GM12875 (cell line): ENCODE data around the gene ARPC1B.
"Not testable (repeated sequence)": the region's sequence is repeated elsewhere in the genome, so short reads cannot be mapped to it uniquely, and the experiment has no call there.

Experiments
- H3K4me3 ChIP-seq: one replicate; pipeline ENCODE4 v1.5.1; 2011; ENCODE audit warnings: low read depth, low read length, control low read depth
- TF ChIP-seq, protein P1 (sequence below): IDR thresholded peaks from 2 replicates; pipeline ENCODE4 v1.5.1; 2011; ENCODE audit warnings: low read depth, mild to moderate bottlenecking, control low read depth, inconsistent platforms, low read length, moderate library complexity, borderline replicate concordance; ENCODE audit not compliant: insufficient read depth

ARPC1B gene

GRCh38 chr7:99340659-99341058, 33.9 kb upstream of the ARPC1B start:
- TF ChIP-seq, protein P1, sequence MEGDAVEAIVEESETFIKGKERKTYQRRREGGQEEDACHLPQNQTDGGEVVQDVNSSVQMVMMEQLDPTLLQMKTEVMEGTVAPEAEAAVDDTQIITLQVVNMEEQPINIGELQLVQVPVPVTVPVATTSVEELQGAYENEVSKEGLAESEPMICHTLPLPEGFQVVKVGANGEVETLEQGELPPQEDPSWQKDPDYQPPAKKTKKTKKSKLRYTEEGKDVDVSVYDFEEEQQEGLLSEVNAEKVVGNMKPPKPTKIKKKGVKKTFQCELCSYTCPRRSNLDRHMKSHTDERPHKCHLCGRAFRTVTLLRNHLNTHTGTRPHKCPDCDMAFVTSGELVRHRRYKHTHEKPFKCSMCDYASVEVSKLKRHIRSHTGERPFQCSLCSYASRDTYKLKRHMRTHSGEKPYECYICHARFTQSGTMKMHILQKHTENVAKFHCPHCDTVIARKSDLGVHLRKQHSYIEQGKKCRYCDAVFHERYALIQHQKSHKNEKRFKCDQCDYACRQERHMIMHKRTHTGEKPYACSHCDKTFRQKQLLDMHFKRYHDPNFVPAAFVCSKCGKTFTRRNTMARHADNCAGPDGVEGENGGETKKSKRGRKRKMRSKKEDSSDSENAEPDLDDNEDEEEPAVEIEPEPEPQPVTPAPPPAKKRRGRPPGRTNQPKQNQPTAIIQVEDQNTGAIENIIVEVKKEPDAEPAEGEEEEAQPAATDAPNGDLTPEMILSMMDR: no peak
- no peak overlapping the region for H3K4me3 ChIP-seq

DNA sequence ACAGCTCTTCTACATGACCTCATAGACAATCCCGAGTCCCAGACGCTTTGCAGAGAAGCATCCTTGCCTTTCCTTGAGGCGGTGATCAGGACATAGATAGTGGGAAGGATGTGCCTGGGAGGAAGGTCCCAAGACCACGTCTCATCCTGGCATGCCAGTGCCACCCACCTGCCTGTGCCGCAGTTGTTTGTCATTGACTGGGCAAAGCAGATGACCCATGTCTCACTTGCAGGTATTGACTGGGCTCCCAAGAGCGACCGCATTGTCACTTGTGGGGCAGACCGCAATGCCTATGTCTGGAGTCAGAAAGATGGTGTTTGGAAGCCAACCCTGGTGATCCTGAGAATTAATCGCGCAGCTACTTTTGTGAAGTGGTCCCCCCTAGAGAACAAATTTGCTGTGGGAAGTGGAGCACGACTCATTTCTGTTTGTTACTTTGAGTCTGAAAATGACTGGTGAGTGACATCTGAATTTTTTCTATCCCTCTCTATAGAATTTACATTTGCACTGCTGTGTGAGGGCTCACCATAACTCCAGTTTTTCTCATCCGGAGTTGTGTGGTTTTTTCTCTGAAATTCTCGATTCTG, 30.4 kb upstream of the ARPC1B start:
- TF ChIP-seq, protein P1: no peak
- H3K4me3 ChIP-seq: no peak overlapping the region

DNA sequence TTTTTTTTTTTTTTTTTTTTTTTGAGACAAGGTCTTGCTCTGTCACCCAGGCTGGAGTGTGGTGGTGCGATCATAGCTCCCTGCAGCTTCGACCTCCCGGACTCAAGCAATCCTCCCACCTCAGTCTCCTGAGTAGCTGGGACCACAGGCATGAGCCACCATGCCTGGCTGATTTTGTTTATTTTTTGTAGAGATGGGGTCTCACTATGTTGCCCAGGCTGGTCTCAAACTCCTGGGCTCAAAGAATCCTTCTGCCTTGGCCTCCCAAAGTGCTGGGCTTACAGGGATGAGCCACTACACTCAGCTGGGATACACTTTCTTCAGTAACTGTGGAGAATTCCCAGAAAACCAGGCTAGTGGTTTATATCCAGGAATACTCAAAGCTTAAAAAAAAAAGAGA, 23.9 kb upstream of the ARPC1B start:
- not testable (repeated sequence) for H3K4me3 ChIP-seq

GRCh38 chr7:99352247-99352646, 22.3 kb upstream of the ARPC1B start:
- H3K4me3 ChIP-seq: no peak overlapping the region
- TF ChIP-seq, protein P1: no peak

DNA sequence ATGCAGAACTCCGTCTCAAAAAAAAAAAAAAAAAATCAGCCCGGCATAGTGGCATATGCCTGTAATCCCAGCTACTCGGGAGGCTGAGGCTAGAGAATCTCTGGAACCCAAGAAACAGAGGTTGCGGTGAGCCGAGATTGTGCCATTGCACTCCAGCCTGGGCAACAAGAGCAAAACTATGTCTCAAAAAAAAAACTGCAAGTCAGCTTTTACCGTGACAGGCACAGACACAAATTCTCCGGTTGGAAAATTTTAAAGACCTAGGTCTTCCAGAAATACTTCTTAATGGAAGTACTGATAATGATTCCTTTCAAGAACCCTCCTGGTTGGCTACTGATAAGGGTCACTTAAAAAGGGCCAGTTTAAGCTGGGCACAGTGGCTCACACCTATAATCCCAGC, 19.4 kb upstream of the ARPC1B start:
- TF ChIP-seq, protein P1: no peak
- no peak overlapping the region for H3K4me3 ChIP-seq

- TF ChIP-seq, protein P1: no peak
- H3K4me3 ChIP-seq: no peak overlapping the region
These were observed 16.6 kb upstream of the ARPC1B start for GRCh38 chr7:99357701-99358490.

- H3K4me3 ChIP-seq: not testable (repeated sequence)
These were observed 16.0 kb upstream of the ARPC1B start for GRCh38 chr7:99358521-99358920.

DNA sequence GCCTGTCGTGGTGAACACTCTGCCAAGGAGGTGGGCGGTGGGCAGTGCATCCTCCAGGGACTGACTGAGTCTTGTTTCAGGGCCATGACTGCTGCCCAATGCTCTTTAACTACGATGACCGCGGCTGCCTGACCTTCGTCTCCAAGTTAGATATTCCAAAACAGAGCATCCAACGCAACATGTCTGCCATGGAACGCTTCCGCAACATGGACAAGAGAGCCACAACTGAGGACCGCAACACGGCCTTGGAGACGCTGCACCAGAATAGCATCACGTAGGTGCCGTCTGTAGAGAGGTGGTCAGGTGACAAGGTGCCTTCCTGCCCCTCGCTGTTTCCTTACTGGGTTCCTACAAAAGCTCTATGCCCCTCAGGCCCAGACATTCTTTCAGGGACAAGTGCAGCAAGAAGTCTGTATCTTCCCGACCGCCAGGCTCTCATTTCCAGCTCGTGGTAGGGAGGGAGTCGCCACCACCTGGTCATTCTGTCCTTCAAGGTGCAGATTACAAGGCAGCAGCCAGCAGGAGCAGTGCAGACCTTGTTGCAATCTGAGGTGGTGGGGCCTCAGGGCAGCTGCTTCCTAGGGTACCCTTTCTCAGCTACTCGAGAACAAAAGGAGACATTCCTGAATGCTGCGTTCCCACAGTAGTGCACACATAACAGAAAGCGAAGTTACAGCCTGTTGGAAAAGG, 14.9 kb upstream of the ARPC1B start:
- H3K4me3 ChIP-seq: no peak overlapping the region
- TF ChIP-seq, protein P1: no peak
